ENCODE results near the gene ERICH6B.

DNA sequence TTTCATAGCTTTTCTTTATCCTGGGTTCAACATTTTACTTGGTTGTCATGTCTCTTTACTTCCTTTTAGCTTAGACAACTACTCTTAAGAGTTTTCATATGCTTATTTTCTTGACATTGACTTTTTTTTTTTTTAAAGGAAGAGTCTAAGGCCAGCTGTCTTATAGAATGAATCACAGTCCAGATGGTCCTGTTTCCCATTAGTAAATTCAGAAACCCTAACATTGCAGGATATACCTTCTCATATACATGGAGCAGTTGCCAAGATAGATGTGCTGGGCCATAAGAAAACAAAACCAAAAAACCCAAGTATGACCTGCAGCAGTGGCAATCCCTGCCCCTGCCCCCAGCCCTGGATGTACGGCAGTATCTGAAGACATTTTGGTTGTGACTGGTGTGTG is 78.0 kb downstream of the ERICH6B start:
- TF ChIP-seq NAIF1 (CRISPR knock-in tag; IDR thresholded peaks at IDR 0.05; ENCODE audit: borderline replicate concordance) (no peak), JUN (CRISPR knock-in tag; IDR thresholded peaks at IDR 0.05) (no peak), RNF2 (conservative IDR thresholded peaks at IDR 0.05; ENCODE audit: low read depth) (no peak), ZNF747 (CRISPR knock-in tag; IDR thresholded peaks at IDR 0.05; ENCODE audit: borderline replicate concordance) (no peak)
- TF ChIP-seq, protein P1, sequence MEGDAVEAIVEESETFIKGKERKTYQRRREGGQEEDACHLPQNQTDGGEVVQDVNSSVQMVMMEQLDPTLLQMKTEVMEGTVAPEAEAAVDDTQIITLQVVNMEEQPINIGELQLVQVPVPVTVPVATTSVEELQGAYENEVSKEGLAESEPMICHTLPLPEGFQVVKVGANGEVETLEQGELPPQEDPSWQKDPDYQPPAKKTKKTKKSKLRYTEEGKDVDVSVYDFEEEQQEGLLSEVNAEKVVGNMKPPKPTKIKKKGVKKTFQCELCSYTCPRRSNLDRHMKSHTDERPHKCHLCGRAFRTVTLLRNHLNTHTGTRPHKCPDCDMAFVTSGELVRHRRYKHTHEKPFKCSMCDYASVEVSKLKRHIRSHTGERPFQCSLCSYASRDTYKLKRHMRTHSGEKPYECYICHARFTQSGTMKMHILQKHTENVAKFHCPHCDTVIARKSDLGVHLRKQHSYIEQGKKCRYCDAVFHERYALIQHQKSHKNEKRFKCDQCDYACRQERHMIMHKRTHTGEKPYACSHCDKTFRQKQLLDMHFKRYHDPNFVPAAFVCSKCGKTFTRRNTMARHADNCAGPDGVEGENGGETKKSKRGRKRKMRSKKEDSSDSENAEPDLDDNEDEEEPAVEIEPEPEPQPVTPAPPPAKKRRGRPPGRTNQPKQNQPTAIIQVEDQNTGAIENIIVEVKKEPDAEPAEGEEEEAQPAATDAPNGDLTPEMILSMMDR (CRISPR knock-in tag; IDR thresholded peaks at IDR 0.05), result no peak
